ENCODE results near the gene RNF220. TPM values are rescaled to one million over a fixed set of nuclear protein-coding genes. Genes with fewer than 3 reads are reported as not detected.

RNF220 gene
- total and polyA plus RNA-seq, 9 of the 15 experiments (the other 6 are each of a cell fraction or from before 2014, with no cell fraction given): 5.1 to 117 (median 66.9) TPM

- no peaks in the 10 kb centered on the region for H4K20me1 ChIP-seq (replicated peaks; ENCODE audit: control insufficient read depth, insufficient read depth, low read length)
- H3K9ac ChIP-seq (ENCODE audit: insufficient read depth in 1 of 2, low read depth in 2 of 2, low read length in 2 of 2): no peak overlapping the region
- ChIA-PET CTCF (ENCODE audit: low intra/inter-chr PET ratio) (no interaction called here), POLR2A (interaction anchor here (2.6 kb wide), 1 partner anchor 43 kb away, joined by 10 read pairs; no protein-coding TSS in a partner anchor)
- no TSS peak for BruUV-seq (replicated peaks)
- H2AFZ ChIP-seq (ENCODE audit: low read depth, low read length): no peak overlapping the region
- H3K4me3 ChIP-seq: no peak overlapping the region
- no peaks in the 10 kb centered on the region for H3K79me2 ChIP-seq (ENCODE audit: control insufficient read depth, insufficient read depth, low read length)
- no peaks in the 10 kb centered on the region for H3K9me3 ChIP-seq (replicated peaks; ENCODE audit: control insufficient read depth, insufficient read depth, low read depth, low read length)
- WGBS (ENCODE audit: insufficient coverage, low coverage, missing lambda C conversion rate): 13% methylated on average over 2 of the region's 2 CpGs
- H3K4me1 ChIP-seq (replicated peaks in 1 of 2; ENCODE audit: control insufficient read depth in 2 of 2, insufficient read depth in 2 of 2, low read length in 2 of 2): peaks cover 15 to 23% of the 10 kb centered on the region in 2 experiments
- intact Hi-C loops (cut with micrococcal nuclease) (no loop called here), in situ Hi-C loops (cut with MboI) (no loop called here)
- DNase-seq (ENCODE audit: extremely low read depth in 1 of 4, low spot score in 3 of 4) (no peak), ATAC-seq (no peak), FAIRE-seq (no peak)
- H3K27ac ChIP-seq (ENCODE audit: extremely low read depth, low read depth, low read length): no peak overlapping the region
- peaks cover 4% of the 10 kb centered on the region for H3K9me1 ChIP-seq (ENCODE audit: control insufficient read depth, insufficient read depth, low read length)
- peaks cover 16 to 25% of the 10 kb centered on the region in 2 experiments for H3K27me3 ChIP-seq (ENCODE audit: control insufficient read depth in 2 of 2, insufficient read depth in 2 of 2, low read length in 2 of 2)
- peak; percentile 64; the same call in 1 of the 2 replicates for TF ChIP-seq OTX1 (CRISPR knock-in tag; IDR thresholded peaks at IDR 0.05)
- TF ChIP-seq ZBTB26 (CRISPR knock-in tag; IDR thresholded peaks at IDR 0.05): peak; percentile 46; the same call in 1 of the 2 replicates
- no peak for TF ChIP-seq ZHX1 (conservative IDR thresholded peaks at IDR 0.05; ENCODE audit: low read length)
- no peak for TF ChIP-seq PTRF (tag; IDR thresholded peaks at IDR 0.05)
- no peak for TF ChIP-seq MAFK (IDR thresholded peaks at IDR 0.05; ENCODE audit: low read length)
- TF ChIP-seq ZNF586 (CRISPR knock-in tag; conservative IDR thresholded peaks at IDR 0.05): no peak
- no peak for TF ChIP-seq PYGO2 (tag; IDR thresholded peaks at IDR 0.05)
- no peak for TF ChIP-seq ARID3B (CRISPR knock-in tag; IDR thresholded peaks at IDR 0.05; ENCODE audit: borderline replicate concordance)
- no peak for TF ChIP-seq FOXP4 (CRISPR knock-in tag; IDR thresholded peaks at IDR 0.05; ENCODE audit: borderline replicate concordance)
- H3K4me2 ChIP-seq (ENCODE audit: insufficient read depth, low read length): no peak overlapping the region
- H3K36me3 ChIP-seq (ENCODE audit: control insufficient read depth, insufficient read depth, low read length): no peaks in the 10 kb centered on the region
These were observed 273.1 kb downstream of the RNF220 start for GRCh38 chr1:44678120-44678519.

Measured in K562 (cell line).